Natural killer cell (primary cell): ENCODE measurements around the gene ZSCAN2. TPM values are rescaled to one million over a fixed set of nuclear protein-coding genes. Genes with fewer than 3 reads are reported as not detected.

Experiments
- ATAC-seq, 3 donors: fragments of 150-1000 bp in 2 of 3; fragments of 200-7000 bp in 1 of 3; cut with Tn5 transposase; 1 replicate in 1 of 3; 2 replicates in 2 of 3; pipeline ENCODE4 v1.10.0; 2021; ENCODE audit warnings: mild to moderate bottlenecking in 2 of 3, moderate library complexity in 2 of 3
- DNase-seq, 2 donors: peaks; one replicate each; pipeline versions ENCODE4 v3.0.0 to v3.0.0-alpha.2; 2013 to 2021; ENCODE audit warnings: mixed read lengths in 1 of 2
- H3K27ac ChIP-seq: one replicate; pipeline ENCODE4 v1.5.1; 2013; ENCODE audit warnings: mild to moderate bottlenecking, low read length
- H3K27me3 ChIP-seq: one replicate; pipeline ENCODE4 v1.6.1; 2013; ENCODE audit warnings: low read length; ENCODE audit not compliant: control insufficient read depth, insufficient read depth
- H3K36me3 ChIP-seq: one replicate; pipeline ENCODE4 v1.6.1; 2013; ENCODE audit warnings: low read length; ENCODE audit not compliant: control insufficient read depth, insufficient read depth
- H3K4me1 ChIP-seq: one replicate; pipeline ENCODE4 v1.6.1; 2013; ENCODE audit warnings: low read length; ENCODE audit not compliant: control insufficient read depth, insufficient read depth
- H3K4me3 ChIP-seq: one replicate; pipeline ENCODE4 v1.5.1; 2013; ENCODE audit warnings: low read length
- H3K9me3 ChIP-seq: one replicate; pipeline ENCODE4 v1.6.1; 2013; ENCODE audit warnings: low read length; ENCODE audit not compliant: control insufficient read depth, insufficient read depth
- H3K27ac Mint-ChIP-seq, 2 donors: one replicate each; pipeline ENCODE4 v1.8.0; 2022; ENCODE audit warnings: mild to moderate bottlenecking in 2 of 2, mixed read lengths in 2 of 2, moderate library complexity in 1 of 2
- H3K27me3 Mint-ChIP-seq, 2 donors: one replicate each; pipeline ENCODE4 v1.8.0; 2022; ENCODE audit warnings: low read depth in 2 of 2, mixed read lengths in 2 of 2
- H3K36me3 Mint-ChIP-seq: one replicate; pipeline ENCODE4 v1.8.0; 2022; ENCODE audit warnings: mixed read lengths
- H3K4me1 Mint-ChIP-seq, 2 donors: one replicate each; pipeline ENCODE4 v1.8.0; 2022; ENCODE audit warnings: mixed read lengths in 2 of 2
- H3K4me3 Mint-ChIP-seq: one replicate; pipeline ENCODE4 v1.8.0; 2022; ENCODE audit warnings: mild to moderate bottlenecking, moderate library complexity, mixed read lengths
- H3K9me3 Mint-ChIP-seq, 2 donors: one replicate each; pipeline ENCODE4 v1.8.0; 2022; ENCODE audit warnings: mixed read lengths in 2 of 2
- WGBS: methylation state at CpG from one replicate; pipeline ENCODE4 v1.1.7; 2013; ENCODE audit warnings: missing lambda C conversion rate; ENCODE audit not compliant: insufficient coverage; 5-methylcytosine and 5-hydroxymethylcytosine counted together
- intact Hi-C: fragments of 100-400 bp; cut with micrococcal nuclease; formaldehyde crosslinking; loops from one replicate; pipeline ENCODE4 v1.14.2; 2022
- total RNA-seq, 4 donors: library from RNA; stranded (reverse); fragments of 120-200 nt in 1 of 4; gene quantifications; one replicate each; pipeline versions ENCODE4 v1.2.3 to v1.2.4, GENCODE V29; 2013 to 2022
- TF ChIP-seq, protein P1 (sequence below): fragments of 200-600 bp; IDR thresholded peaks from one replicate; pipeline ENCODE4 v1.8.0; 2022; ENCODE audit warnings: antibody characterized with exemption

ZSCAN2 gene
- total RNA-seq, 3 donors from 2014 or later (not counting 1 experiment from before 2014, with no cell fraction given): 5.0 to 8.3 (median 5.5) TPM

- Mint-ChIP-seq H3K27ac (peak overlapping the region; percentile 91 to 95), H3K9me3 (no peaks in the 10 kb centered on the region), H3K27me3 (no peaks in the 10 kb centered on the region), H3K36me3 (no peaks in the 10 kb centered on the region), H3K4me3 (peak overlapping the region; percentile 96), H3K4me1 (peaks cover 33 to 54% of the 10 kb centered on the region in 2 donors)
- 6% methylated on average over 19 of the region's 19 CpGs for WGBS
- H3K4me1 ChIP-seq: peaks cover 37% of the 10 kb centered on the region
- H3K36me3 ChIP-seq: peaks cover 11% of the 10 kb centered on the region
- TF ChIP-seq, protein P1, sequence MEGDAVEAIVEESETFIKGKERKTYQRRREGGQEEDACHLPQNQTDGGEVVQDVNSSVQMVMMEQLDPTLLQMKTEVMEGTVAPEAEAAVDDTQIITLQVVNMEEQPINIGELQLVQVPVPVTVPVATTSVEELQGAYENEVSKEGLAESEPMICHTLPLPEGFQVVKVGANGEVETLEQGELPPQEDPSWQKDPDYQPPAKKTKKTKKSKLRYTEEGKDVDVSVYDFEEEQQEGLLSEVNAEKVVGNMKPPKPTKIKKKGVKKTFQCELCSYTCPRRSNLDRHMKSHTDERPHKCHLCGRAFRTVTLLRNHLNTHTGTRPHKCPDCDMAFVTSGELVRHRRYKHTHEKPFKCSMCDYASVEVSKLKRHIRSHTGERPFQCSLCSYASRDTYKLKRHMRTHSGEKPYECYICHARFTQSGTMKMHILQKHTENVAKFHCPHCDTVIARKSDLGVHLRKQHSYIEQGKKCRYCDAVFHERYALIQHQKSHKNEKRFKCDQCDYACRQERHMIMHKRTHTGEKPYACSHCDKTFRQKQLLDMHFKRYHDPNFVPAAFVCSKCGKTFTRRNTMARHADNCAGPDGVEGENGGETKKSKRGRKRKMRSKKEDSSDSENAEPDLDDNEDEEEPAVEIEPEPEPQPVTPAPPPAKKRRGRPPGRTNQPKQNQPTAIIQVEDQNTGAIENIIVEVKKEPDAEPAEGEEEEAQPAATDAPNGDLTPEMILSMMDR: peak; percentile 68
- ATAC-seq: peak; percentile 33 to 49 (median 36)
- peak overlapping the region; percentile 68 for H3K27ac ChIP-seq
- H3K9me3 ChIP-seq: no peaks in the 10 kb centered on the region
- intact Hi-C loops: loop anchor here (1.0 to 2.0 kb wide), 4 partner anchors 24 to 224 kb away; partner anchors contain the start of genes ZNF592 and ZSCAN2
- peak; percentile 54 to 88 for DNase-seq
- no peaks in the 10 kb centered on the region for H3K27me3 ChIP-seq
- H3K4me3 ChIP-seq: peak overlapping the region; percentile 76
Measured at GRCh38 chr15:84654689-84655453, 54.1 kb downstream of the ZSCAN2 start.

GRCh38 chr15:84656972-84657371 lies 56.2 kb downstream of the ZSCAN2 start:
- Mint-ChIP-seq H3K4me1 (peaks cover 39 to 57% of the 10 kb centered on the region in 2 donors), H3K27ac (peak overlapping the region in 1 of 2 donors; percentile 76), H3K4me3 (peak overlapping the region; percentile 80), H3K27me3 (no peaks in the 10 kb centered on the region), H3K9me3 (no peaks in the 10 kb centered on the region), H3K36me3 (no peaks in the 10 kb centered on the region)
- H3K27ac ChIP-seq: no peak overlapping the region
- no peaks in the 10 kb centered on the region for H3K9me3 ChIP-seq
- no peak for DNase-seq
- TF ChIP-seq, protein P1: no peak
- H3K27me3 ChIP-seq: no peaks in the 10 kb centered on the region
- 98% methylated on average over 7 of the region's 7 CpGs for WGBS
- no peak overlapping the region for H3K4me3 ChIP-seq
- peaks cover 37% of the 10 kb centered on the region for H3K4me1 ChIP-seq
- ATAC-seq: no peak
- peaks cover 4% of the 10 kb centered on the region for H3K36me3 ChIP-seq
- intact Hi-C loops: no loop called here

DNA sequence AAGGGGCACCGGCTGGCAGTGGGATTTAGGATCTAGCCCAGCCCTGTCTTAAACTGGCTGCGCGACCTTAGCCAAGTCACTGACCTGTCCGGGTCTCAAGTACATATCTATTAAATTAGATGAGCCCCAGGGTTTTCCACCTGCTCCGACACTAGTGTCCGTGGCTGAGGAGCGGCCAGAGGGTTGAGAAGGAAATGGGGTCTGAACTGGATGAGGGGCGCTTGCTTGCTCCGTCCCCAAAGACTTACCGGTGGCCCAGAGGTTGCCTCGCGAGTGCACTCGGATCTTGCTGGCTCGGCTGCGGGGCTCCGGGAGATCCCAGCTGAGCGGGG lies 56.9 kb downstream of the ZSCAN2 start:
- H3K36me3 Mint-ChIP-seq: no peaks in the 10 kb centered on the region
- H3K9me3 Mint-ChIP-seq: no peaks in the 10 kb centered on the region
- H3K27ac ChIP-seq: no peak overlapping the region
- peaks cover 36% of the 10 kb centered on the region for H3K4me1 ChIP-seq
- intact Hi-C loops: loop anchor here (2.0 kb wide), 1 partner anchor 59 kb away; the partner anchor contains the start of gene SEC11A
- peak overlapping the region; percentile 80 for H3K4me3 Mint-ChIP-seq
- H3K27me3 ChIP-seq: no peaks in the 10 kb centered on the region
- peaks cover 39 to 51% of the 10 kb centered on the region in 2 donors for H3K4me1 Mint-ChIP-seq
- ATAC-seq (no peak), DNase-seq (no peak)
- TF ChIP-seq, protein P1: no peak
- WGBS: 33% methylated on average over 17 of the region's 17 CpGs
- no peaks in the 10 kb centered on the region for H3K27me3 Mint-ChIP-seq
- H3K9me3 ChIP-seq: no peaks in the 10 kb centered on the region
- peak overlapping the region; percentile 43 for H3K4me3 ChIP-seq
- no peaks in the 10 kb centered on the region for H3K36me3 ChIP-seq
- H3K27ac Mint-ChIP-seq: peak overlapping the region; percentile 41 to 76
